K562 (cell line): ENCODE results near the gene CAMK2D. TPM values are rescaled to one million over a fixed set of nuclear protein-coding genes. Genes with fewer than 3 reads are reported as not detected.

Source experiments
- ATF2 ChIP-seq: sonication (generic); formaldehyde crosslinking; IDR thresholded peaks from 2 replicates; pipeline ENCODE4 v1.8.1; 2022; ENCODE audit warnings: missing genetic modification reagents
- ATF7 ChIP-seq: fragments of 450-650 bp; IDR thresholded peaks from 2 replicates; pipeline ENCODE4 v1.7.1; 2014; ENCODE audit warnings: mild to moderate bottlenecking, moderate library complexity
- CHD4 ChIP-seq: fragments of 200-600 bp; sonication (generic); IDR thresholded peaks from 3 replicates; pipeline ENCODE4 v1.6.1; 2012; ENCODE audit warnings: low read depth, mild to moderate bottlenecking, mixed read lengths, low read length, inconsistent platforms; ENCODE audit not compliant: insufficient read depth, insufficient replicate concordance, poor library complexity, severe bottlenecking
- FOSL1 ChIP-seq: fragments of 200-800 bp; sonication (Bioruptor generic); conservative IDR thresholded peaks from 2 replicates; pipeline ENCODE4 v1.6.1; 2016; ENCODE audit warnings: missing genetic modification characterization, missing compliant biosample characterization
- GABPB2 ChIP-seq: fragments of 250-450 bp; sonication (Bioruptor Pico); conservative IDR thresholded peaks from 2 replicates; pipeline ENCODE4 v1.5.1; 2021; ENCODE audit warnings: mild to moderate bottlenecking
- HINFP ChIP-seq: fragments of 450-650 bp; conservative IDR thresholded peaks from 2 replicates; pipeline ENCODE4 v1.6.1; 2016; ENCODE audit warnings: missing genetic modification characterization, low read depth, mild to moderate bottlenecking, control low read depth, missing compliant biosample characterization
- HMBOX1 ChIP-seq: sonication (generic); IDR thresholded peaks from 2 replicates; pipeline ENCODE4 v1.6.1; 2016
- HNRNPL ChIP-seq: fragments of 200-400 bp; formaldehyde crosslinking; IDR thresholded peaks from 2 replicates; pipeline ENCODE4 v1.6.1; 2017; ENCODE audit warnings: low read depth, mild to moderate bottlenecking, low read length
- MAFK ChIP-seq: IDR thresholded peaks from 2 replicates; pipeline ENCODE4 v1.6.1; 2011; ENCODE audit warnings: low read length, improper control_type of control experiment
- SIN3A ChIP-seq, 2 experiments: fragments of 150-350 bp in 1 of 2; IDR thresholded peaks; 2 replicates each; pipeline ENCODE4 v1.6.1; 2011 to 2016; ENCODE audit warnings: borderline replicate concordance in 2 of 2, low read depth in 2 of 2, low read length in 2 of 2, mild to moderate bottlenecking in 2 of 2, moderate library complexity in 2 of 2; ENCODE audit not compliant: control insufficient read depth in 1 of 2
- STAG1 ChIP-seq: sonication (generic); formaldehyde crosslinking; IDR thresholded peaks from 2 replicates; pipeline ENCODE4 v1.5.0; 2020; ENCODE audit warnings: missing genetic modification reagents, borderline replicate concordance
- TRIM24 ChIP-seq, 2 experiments: fragments of 450-650 bp; IDR thresholded peaks; 2 replicates each; pipeline ENCODE4 v1.6.1; 2016
- ZBTB40 ChIP-seq, 2 experiments: fragments of 450-650 bp in 1 of 2; sonication (generic) in 1 of 2; formaldehyde crosslinking in 1 of 2; IDR thresholded peaks; 2 replicates each; pipeline versions ENCODE4 v1.7.1 to v1.9.0; 2016 to 2022; ENCODE audit warnings: inconsistent platforms in 1 of 2, mild to moderate bottlenecking in 1 of 2, missing genetic modification reagents in 1 of 2
- ZNF778 ChIP-seq: fragments of 450-650 bp; formaldehyde crosslinking; IDR thresholded peaks from 2 replicates; pipeline ENCODE4 v1.4.0; 2020; ENCODE audit warnings: mild to moderate bottlenecking, moderate library complexity
- polyA plus RNA-seq, 8 experiments: library from polyadenylated mRNA; depleted of rRNA in 4 of 8; stranded (reverse) in 5 of 8; unstranded in 3 of 8; fragments of >200 nt; fragmentation: Nextera tagmentation in 2 of 8; fragmentation: Illumina TruSeq in 1 of 8; extraction: Ambion mirVana in 2 of 8; extraction: Trizol in 1 of 8; gene quantifications; 2 replicates each; pipeline versions ENCODE4 v1.2.1 to v1.2.3, GENCODE V29; 2011 to 2014; ENCODE audit warnings: inconsistent platforms in 1 of 8, missing spikeins in 1 of 8
- total RNA-seq, 7 experiments: library from RNA; depleted of rRNA in 6 of 7; stranded (reverse); fragments of >200 nt in 6 of 7; fragmentation: Illumina TruSeq in 2 of 7; extraction: Trizol in 2 of 7; gene quantifications; 2 replicates each; pipeline versions ENCODE4 v1.2.1 to v1.2.3, GENCODE V29; 2011 to 2021; ENCODE audit warnings: low replicate concordance in 1 of 7

CAMK2D gene
- total and polyA plus RNA-seq, 9 of the 15 experiments (the other 6 are each of a cell fraction or from before 2014, with no cell fraction given) = 0.01 to 0.33 (median 0.04) TPM; not detected in 2

GRCh38 chr4:113547487-113548042 is 214.0 kb downstream of the CAMK2D start (continued):
- TF ChIP-seq GABPB2 (CRISPR knock-in tag) (no peak), HMBOX1 (peak; percentile 41; the same call in 1 of the 2 replicates), ZBTB40 (IDR thresholded peaks at IDR 0.05) (peak; percentile 76), ZBTB40 (CRISPR knock-in tag; IDR thresholded peaks at IDR 0.05) (peak; percentile 90), HINFP (tag) (no peak), ATF7 (0 out of 2 replicates have a peak, but pooled peaks have one; percentile 15), TRIM24 (IDR thresholded peaks at IDR 0.05) (no peak), ATF2 (no peak), MAFK (no peak), FOSL1 (tag) (peak; percentile 32; the same call in 1 of the 2 replicates), STAG1 (CRISPR knock-in tag) (no peak), ZNF778 (CRISPR knock-in tag) (no peak), HNRNPL (no peak), SIN3A (IDR thresholded peaks at IDR 0.05; ENCODE audit: borderline replicate concordance in 2 of 2, control insufficient read depth in 1 of 2, low read depth in 2 of 2, low read length in 2 of 2) (no peak), CHD4 (no peak)
